ENCODE data around the gene MBTPS2.

Gene MBTPS2

DNA sequence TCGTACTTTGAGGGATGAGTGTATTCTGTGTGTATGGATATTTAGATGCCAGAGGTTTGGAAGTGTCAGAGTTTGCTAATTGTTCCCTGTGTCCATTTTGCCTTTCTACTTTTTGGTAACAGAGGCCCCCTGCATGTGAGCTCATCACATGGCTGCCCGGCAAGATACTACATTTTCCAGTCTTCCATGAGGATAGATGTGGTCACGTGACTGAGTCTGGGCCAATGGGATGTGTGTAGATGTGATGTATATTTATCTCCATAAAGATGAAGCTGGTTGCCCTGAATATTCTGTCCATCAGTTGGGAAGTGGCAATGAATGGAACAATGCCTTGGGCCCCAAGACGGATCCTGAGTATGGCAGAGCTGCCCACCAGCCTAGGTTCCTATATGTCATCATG, 72.1 kb downstream of the MBTPS2 start:
- TF ChIP-seq, protein P1, sequence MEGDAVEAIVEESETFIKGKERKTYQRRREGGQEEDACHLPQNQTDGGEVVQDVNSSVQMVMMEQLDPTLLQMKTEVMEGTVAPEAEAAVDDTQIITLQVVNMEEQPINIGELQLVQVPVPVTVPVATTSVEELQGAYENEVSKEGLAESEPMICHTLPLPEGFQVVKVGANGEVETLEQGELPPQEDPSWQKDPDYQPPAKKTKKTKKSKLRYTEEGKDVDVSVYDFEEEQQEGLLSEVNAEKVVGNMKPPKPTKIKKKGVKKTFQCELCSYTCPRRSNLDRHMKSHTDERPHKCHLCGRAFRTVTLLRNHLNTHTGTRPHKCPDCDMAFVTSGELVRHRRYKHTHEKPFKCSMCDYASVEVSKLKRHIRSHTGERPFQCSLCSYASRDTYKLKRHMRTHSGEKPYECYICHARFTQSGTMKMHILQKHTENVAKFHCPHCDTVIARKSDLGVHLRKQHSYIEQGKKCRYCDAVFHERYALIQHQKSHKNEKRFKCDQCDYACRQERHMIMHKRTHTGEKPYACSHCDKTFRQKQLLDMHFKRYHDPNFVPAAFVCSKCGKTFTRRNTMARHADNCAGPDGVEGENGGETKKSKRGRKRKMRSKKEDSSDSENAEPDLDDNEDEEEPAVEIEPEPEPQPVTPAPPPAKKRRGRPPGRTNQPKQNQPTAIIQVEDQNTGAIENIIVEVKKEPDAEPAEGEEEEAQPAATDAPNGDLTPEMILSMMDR (IDR thresholded peaks at IDR 0.05; ENCODE audit: borderline replicate concordance, insufficient read depth, low read depth, low read length) = no peak
- H3K4me3 ChIP-seq (ENCODE audit: low read depth, low read length) = no peak overlapping the region

DNA sequence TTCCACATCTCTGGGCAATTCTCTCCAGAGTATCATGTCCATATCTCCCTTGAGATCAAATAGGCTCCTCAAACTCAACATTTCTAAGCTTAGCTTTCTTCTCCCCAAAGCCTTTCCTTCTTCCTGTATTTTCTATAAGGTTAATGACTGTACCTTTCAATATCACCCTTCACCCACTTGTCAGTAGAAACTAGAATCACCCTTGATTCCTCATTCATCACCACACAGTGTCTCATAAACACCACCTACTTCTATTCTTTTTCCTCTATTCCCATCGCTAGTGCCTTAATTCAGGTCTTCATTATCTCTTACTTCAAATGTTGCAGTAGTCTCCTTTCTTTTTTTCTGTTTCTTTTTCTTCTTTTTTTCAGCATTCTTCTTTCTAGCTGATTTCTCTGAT, 72.8 kb downstream of the MBTPS2 start:
- H3K4me3 ChIP-seq (ENCODE audit: low read depth, low read length) = no peak overlapping the region
- TF ChIP-seq, protein P1 (IDR thresholded peaks at IDR 0.05; ENCODE audit: borderline replicate concordance, insufficient read depth, low read depth, low read length) = no peak

DNA sequence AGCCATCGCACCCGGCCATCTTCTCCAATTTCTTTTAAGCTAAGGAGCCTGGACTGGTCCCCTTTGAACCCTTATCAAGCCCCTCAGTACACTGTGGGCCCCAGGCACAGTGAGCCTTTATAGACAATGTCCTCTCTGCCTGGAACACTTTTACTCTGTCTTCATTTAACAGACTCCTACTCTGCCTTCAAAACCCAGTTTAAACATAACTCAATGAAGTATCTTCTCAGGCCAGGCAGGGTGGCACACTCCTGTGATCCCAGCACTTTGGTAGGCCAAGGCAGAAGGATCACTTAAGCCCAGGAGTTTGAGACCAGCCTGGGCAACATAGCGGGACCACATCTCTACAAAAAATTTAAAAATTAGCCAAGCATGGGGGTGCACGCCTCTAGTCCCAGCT, 73.6 kb downstream of the MBTPS2 start:
- TF ChIP-seq, protein P1 (IDR thresholded peaks at IDR 0.05; ENCODE audit: borderline replicate concordance, insufficient read depth, low read depth, low read length) = no peak
- no peak overlapping the region for H3K4me3 ChIP-seq (ENCODE audit: low read depth, low read length)

DNA sequence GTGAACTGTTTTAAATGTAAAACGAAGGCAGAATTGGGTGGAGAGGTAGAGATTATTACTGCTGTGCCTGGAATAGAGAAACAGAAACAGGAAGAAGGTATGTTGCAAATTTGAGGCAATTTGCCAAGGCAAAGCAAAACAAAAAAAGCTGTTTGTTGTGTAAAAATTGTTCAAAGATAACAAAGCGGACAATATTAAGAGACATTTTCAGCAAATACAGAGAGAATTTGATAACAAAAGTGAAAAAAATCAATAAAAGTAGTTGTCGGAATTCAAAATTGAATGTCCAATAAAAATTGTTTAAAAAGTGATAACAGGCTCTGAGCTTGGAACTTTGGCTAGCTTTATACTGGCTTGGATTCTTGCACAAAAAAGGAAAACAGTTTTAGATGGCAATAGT, 86.7 kb downstream of the MBTPS2 start:
- no peak overlapping the region for H3K4me3 ChIP-seq (ENCODE audit: low read depth, low read length)

DNA sequence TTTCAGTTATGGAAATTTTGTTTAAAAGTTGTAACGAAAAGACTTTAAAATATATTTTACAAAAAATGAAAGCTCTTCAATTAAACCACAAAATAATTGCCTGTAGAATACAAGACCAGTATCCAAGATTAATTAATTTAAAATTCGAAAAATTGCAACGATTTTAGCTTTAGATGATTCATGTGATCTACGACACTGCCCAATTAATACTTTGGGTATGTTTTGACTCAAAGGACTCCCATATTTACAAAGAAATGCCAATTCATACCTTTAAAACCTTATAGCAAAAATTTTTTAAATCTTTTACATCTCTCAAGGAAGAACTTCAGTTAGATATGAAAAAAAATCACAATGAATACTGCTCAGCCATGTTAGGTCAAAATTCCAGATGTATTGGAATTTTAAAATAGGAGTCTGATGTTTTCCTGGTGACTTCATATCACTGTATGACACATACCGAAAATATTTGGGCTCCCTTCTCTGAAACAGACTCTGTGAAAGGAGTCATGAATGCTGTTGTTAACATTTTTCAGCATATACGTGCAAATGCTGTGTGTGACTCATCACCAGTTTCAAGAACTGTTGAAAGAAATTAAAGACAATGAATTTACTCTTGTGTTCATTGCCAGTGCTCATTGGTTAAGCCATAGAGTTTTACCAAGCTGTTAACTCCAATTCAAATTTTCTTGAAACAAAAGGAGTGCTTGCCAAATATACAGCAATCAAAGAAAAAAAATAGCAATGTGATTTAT, 87.3 kb downstream of the MBTPS2 start:
- no peak overlapping the region for H3K4me3 ChIP-seq (ENCODE audit: low read depth, low read length)

More for the DNA sequence above, 86.7 kb downstream of the MBTPS2 start:
- TF ChIP-seq, protein P1 (IDR thresholded peaks at IDR 0.05; ENCODE audit: borderline replicate concordance, insufficient read depth, low read depth, low read length) = no peak

DNA sequence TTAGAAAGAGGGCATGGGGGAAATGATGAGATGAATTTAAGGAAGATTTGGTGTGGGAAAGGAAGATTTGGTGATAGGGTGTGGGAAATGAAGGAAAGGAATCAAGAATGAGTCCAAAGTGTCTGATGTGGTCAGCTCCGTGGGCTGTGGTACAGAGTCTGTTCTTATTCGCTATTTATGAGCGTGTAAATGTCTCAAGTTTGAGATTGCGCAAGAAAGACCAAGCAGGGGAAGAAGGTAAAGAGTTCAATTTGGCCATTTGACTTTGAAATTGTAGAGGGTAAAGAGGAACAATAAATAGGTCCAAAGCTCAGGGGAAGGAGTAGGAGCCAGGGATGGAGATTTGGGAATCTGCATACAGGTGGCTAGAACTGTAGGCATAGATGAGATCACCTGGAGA, 89.8 kb downstream of the MBTPS2 start:
- TF ChIP-seq, protein P1 (IDR thresholded peaks at IDR 0.05; ENCODE audit: borderline replicate concordance, insufficient read depth, low read depth, low read length) = no peak
- no peak overlapping the region for H3K4me3 ChIP-seq (ENCODE audit: low read depth, low read length)

More for the DNA sequence above, 87.3 kb downstream of the MBTPS2 start:
- TF ChIP-seq, protein P1 (IDR thresholded peaks at IDR 0.05; ENCODE audit: borderline replicate concordance, insufficient read depth, low read depth, low read length) = no peak

DNA sequence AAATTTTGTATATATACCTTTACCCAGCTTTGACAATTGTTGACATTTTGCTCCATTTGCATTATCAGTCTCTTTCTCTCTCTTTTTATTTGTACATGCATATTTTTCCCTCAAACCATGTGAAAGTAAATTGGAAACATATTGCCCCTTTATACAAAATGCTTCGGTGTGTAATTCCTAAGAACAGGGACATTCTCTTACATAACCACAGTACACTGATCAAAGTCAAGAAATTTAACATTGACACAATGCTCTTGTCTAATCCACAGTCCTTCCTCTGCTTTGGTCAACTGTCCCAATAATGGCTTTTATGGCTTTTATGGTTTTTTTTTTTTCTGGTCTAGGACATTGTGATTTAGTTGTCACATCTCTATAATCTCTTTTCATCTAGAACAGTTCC, 91.6 kb downstream of the MBTPS2 start:
- no peak overlapping the region for H3K4me3 ChIP-seq (ENCODE audit: low read depth, low read length)
- TF ChIP-seq, protein P1 (IDR thresholded peaks at IDR 0.05; ENCODE audit: borderline replicate concordance, insufficient read depth, low read depth, low read length) = no peak

Data from GM12875 (cell line).